Fibroblast of skin of right biceps (primary cell): ENCODE measurements around the gene FILIP1.

Source experiments
- DNase-seq: peaks from one replicate; pipeline ENCODE4 v3.0.0-alpha.2; 2013

FILIP1 gene

GRCh38 chr6:75326557-75327258, 166.9 kb downstream of the FILIP1 start:
- no peak for DNase-seq

GRCh38 chr6:75318900-75319299, 174.7 kb downstream of the FILIP1 start:
- no peak for DNase-seq

- peak; percentile 87 for DNase-seq
Measured at GRCh38 chr6:75317503-75318206, 175.9 kb downstream of the FILIP1 start.

GRCh38 chr6:75315978-75316377, 177.6 kb downstream of the FILIP1 start:
- no peak for DNase-seq

GRCh38 chr6:75308250-75308988, 185.2 kb downstream of the FILIP1 start:
- no peak for DNase-seq

GRCh38 chr6:75307364-75308004, 186.1 kb downstream of the FILIP1 start:
- DNase-seq = no peak

- no peak for DNase-seq
Measured at GRCh38 chr6:75306064-75306463, 187.5 kb downstream of the FILIP1 start.

- no peak for DNase-seq
Measured at GRCh38 chr6:75305573-75305972, 188.0 kb downstream of the FILIP1 start.

- no peak for DNase-seq
Measured at GRCh38 chr6:75302280-75302679, 191.3 kb downstream of the FILIP1 start.

GRCh38 chr6:75301537-75301936, 192.1 kb downstream of the FILIP1 start:
- DNase-seq = no peak

- no peak for DNase-seq
Measured at GRCh38 chr6:75301088-75301487, 192.5 kb downstream of the FILIP1 start.

- no peak for DNase-seq
Measured at GRCh38 chr6:75300531-75300855, 193.1 kb downstream of the FILIP1 start.

- peak; percentile 16 for DNase-seq
Measured at GRCh38 chr6:75299801-75300530, 193.6 kb downstream of the FILIP1 start.

- DNase-seq = peak; percentile 71
Measured at GRCh38 chr6:75296811-75297779, 196.5 kb downstream of the FILIP1 start.

- no peak for DNase-seq
Measured at GRCh38 chr6:75292555-75292954, 201.0 kb downstream of the FILIP1 start.

GRCh38 chr6:75291744-75292143, 201.9 kb downstream of the FILIP1 start:
- no peak for DNase-seq

GRCh38 chr6:75291331-75291730, 202.3 kb downstream of the FILIP1 start:
- no peak for DNase-seq

- DNase-seq = no peak
Measured at GRCh38 chr6:75290136-75290945, 203.3 kb downstream of the FILIP1 start.

GRCh38 chr6:75288023-75288422, 205.6 kb downstream of the FILIP1 start:
- DNase-seq = no peak

- no peak for DNase-seq
Measured at GRCh38 chr6:75287424-75287823, 206.2 kb downstream of the FILIP1 start.

- no peak for DNase-seq
Measured at GRCh38 chr6:75286955-75287354, 206.6 kb downstream of the FILIP1 start.
